GM12801 (cell line): ENCODE measurements around the gene TM4SF4.

Experiments
- CTCF ChIP-seq: IDR thresholded peaks from one replicate; pipeline ENCODE4 v1.5.1; 2011; ENCODE audit warnings: control low read depth; ENCODE audit not compliant: insufficient read length; ENCODE audit errors: extremely low read depth

Gene TM4SF4

GRCh38 chr3:149515249-149515648, 40.8 kb downstream of the TM4SF4 start:
- no peak for TF ChIP-seq CTCF

DNA sequence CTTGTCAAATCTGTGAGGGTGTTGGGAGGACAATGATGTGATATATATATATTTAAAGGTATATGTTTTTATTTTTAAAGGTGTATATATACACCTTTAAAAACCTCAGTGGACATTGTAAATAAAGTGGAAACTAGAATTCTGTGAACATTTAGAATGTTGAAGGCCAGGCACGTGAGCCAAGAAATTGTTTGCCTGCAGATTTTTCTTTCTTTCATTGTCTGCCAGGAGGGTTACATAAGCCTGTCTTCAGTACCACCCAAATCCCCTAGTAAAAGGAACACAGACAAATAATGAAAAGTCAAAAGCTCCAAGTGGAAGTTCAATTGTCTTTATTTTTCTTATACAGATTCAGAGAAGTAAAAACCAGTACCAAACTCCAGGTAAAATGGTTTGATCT, 42.4 kb downstream of the TM4SF4 start:
- no peak for TF ChIP-seq CTCF

DNA sequence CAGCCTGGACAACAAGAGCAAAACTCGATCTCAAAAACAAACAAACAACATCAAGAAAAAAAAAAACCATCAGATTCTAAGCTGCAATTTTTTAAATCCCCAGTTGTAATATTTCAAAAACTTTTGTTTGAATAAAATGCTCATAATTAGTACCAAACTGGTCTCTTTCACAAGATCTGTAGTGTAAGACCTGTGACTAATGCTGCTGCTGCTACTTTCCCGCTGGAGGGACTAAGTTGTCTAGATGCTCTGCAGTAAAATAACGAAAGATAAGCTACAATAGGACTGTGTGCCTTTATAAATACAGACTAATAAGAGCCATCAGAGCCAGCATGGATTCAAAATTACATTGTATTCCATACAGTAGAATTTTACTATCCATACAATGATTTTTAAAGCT, 45.4 kb downstream of the TM4SF4 start:
- TF ChIP-seq CTCF: no peak

GRCh38 chr3:149523512-149524299, 49.2 kb downstream of the TM4SF4 start:
- TF ChIP-seq CTCF: no peak

GRCh38 chr3:149527531-149528339, 53.2 kb downstream of the TM4SF4 start:
- TF ChIP-seq CTCF: no peak

DNA sequence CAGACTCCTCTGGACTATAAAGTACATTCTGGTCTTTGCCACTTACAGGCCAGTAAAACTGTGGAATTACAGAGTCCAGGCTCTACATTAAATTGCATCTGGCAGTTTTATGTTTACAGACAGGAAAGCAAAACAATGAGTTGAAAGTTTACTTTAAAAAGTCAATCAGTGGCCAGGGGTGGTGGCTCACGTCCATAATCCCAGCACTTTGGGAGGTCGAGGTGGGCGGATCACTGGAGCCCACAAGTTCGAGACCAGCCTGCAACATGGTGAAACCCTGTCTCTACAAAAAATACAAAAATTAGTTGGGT, 53.8 kb downstream of the TM4SF4 start:
- TF ChIP-seq CTCF: no peak

DNA sequence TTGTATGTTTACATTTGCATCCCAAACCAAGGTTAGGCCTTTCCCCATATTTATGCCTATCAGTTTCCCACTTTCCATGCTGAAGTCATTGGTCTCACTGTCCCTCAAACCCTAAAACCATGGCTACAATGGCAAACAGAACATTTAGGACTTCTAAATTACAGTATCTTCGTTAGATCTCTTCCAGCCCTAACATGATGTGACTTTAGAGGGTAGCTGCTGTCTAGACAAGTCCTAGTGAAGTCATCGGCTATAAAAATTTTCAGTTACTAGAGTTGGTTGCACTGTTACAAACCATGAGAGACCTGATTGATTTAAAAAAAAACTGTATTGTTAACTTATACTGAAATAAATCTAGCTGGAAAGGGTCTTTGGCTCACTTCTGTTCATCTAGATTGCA, 54.6 kb downstream of the TM4SF4 start:
- no peak for TF ChIP-seq CTCF
